ENCODE data around the gene FRS3. TPM values are rescaled to one million over a fixed set of nuclear protein-coding genes. Genes with fewer than 3 reads are reported as not detected.
A peak's percentile ranks its signal among the peaks of the same experiment; 100 is the strongest.
"Not testable (repeated sequence)": the region's sequence is repeated elsewhere in the genome, so short reads cannot be mapped to it uniquely, and the experiment has no call there.

Gene FRS3
- 5.7 TPM for total RNA-seq
- long read RNA-seq, partial matches to known transcripts = 1 of 12 reads
- long read RNA-seq, other reads (novel, unspliced or antisense) = 11 of 12 reads

GRCh38 chr6:41779788-41780550 lies at the start of gene FRS3:
TSS of gene FRS3 (minus strand) at chr6:41779900. CDS start at chr6:41776987, 2,913 bp downstream.
- DNase-seq (ENCODE audit: low spot score) = peak; percentile 100
- intact Hi-C loops (cut with DNase I) = loop anchor here (2.0 to 5.0 kb wide), 5 partner anchors 43 to 413 kb away; partner anchors contain the start of gene TFEB

GRCh38 chr6:41826343-41827022 lies 46.8 kb upstream of the FRS3 start:
- no peak for DNase-seq (ENCODE audit: low spot score)
- intact Hi-C loops (cut with DNase I) = no loop called here

GRCh38 chr6:41824571-41825569 lies 45.2 kb upstream of the FRS3 start:
- intact Hi-C loops (cut with DNase I) = no loop called here

GRCh38 chr6:41823178-41823577 lies 43.5 kb upstream of the FRS3 start:
- no peak for DNase-seq (ENCODE audit: low spot score)
- intact Hi-C loops (cut with DNase I) = no loop called here

More at GRCh38 chr6:41824571-41825569, 45.2 kb upstream of the FRS3 start:
- no peak for DNase-seq (ENCODE audit: low spot score)

- intact Hi-C loops (cut with DNase I) = no loop called here
- no peak for DNase-seq (ENCODE audit: low spot score)
Measured at GRCh38 chr6:41822021-41822420, 42.3 kb upstream of the FRS3 start.

GRCh38 chr6:41821266-41821665 lies 41.6 kb upstream of the FRS3 start:
- no peak for DNase-seq (ENCODE audit: low spot score)
- intact Hi-C loops (cut with DNase I) = no loop called here

GRCh38 chr6:41818271-41819054 lies 38.8 kb upstream of the FRS3 start:
- intact Hi-C loops (cut with DNase I) = no loop called here
- no peak for DNase-seq (ENCODE audit: low spot score)

- no peak for DNase-seq (ENCODE audit: low spot score)
- intact Hi-C loops (cut with DNase I) = no loop called here
Measured at GRCh38 chr6:41815587-41815986, 35.9 kb upstream of the FRS3 start.

- intact Hi-C loops (cut with DNase I) = no loop called here
- DNase-seq (ENCODE audit: low spot score) = no peak
Measured at GRCh38 chr6:41814629-41815028, 34.9 kb upstream of the FRS3 start.

GRCh38 chr6:41813956-41814355 lies 34.3 kb upstream of the FRS3 start:
- DNase-seq (ENCODE audit: low spot score) = no peak
- intact Hi-C loops (cut with DNase I) = no loop called here

- intact Hi-C loops (cut with DNase I) = no loop called here
- DNase-seq (ENCODE audit: low spot score) = no peak
Measured at GRCh38 chr6:41813469-41813868, 33.8 kb upstream of the FRS3 start.

- intact Hi-C loops (cut with DNase I); DNase-seq (ENCODE audit: low spot score): not testable (repeated sequence)
Measured at GRCh38 chr6:41811946-41812345, 32.2 kb upstream of the FRS3 start.

- intact Hi-C loops (cut with DNase I) = no loop called here
- no peak for DNase-seq (ENCODE audit: low spot score)
Measured at GRCh38 chr6:41811095-41811494, 31.4 kb upstream of the FRS3 start.

GRCh38 chr6:41805830-41806774 lies 26.4 kb upstream of the FRS3 start:
- intact Hi-C loops (cut with DNase I) = no loop called here
- DNase-seq (ENCODE audit: low spot score) = no peak

GRCh38 chr6:41801380-41801779 lies 21.7 kb upstream of the FRS3 start:
- intact Hi-C loops (cut with DNase I) = no loop called here
- DNase-seq (ENCODE audit: low spot score) = no peak

- intact Hi-C loops (cut with DNase I) = no loop called here
- no peak for DNase-seq (ENCODE audit: low spot score)
Measured at GRCh38 chr6:41799559-41799911, 19.8 kb upstream of the FRS3 start.

GRCh38 chr6:41798901-41799558 lies 19.3 kb upstream of the FRS3 start:
- intact Hi-C loops (cut with DNase I) = no loop called here
- DNase-seq (ENCODE audit: low spot score) = no peak
